GM12874 (cell line): ENCODE results near the gene INTS4.

Source experiments
- CTCF ChIP-seq: IDR thresholded peaks from 2 replicates; pipeline ENCODE4 v1.5.1; 2011; ENCODE audit warnings: low read depth, mild to moderate bottlenecking, control low read depth, low read length, moderate library complexity; ENCODE audit not compliant: insufficient read depth

INTS4 gene

GRCh38 chr11:78031629-78032028, 37.2 kb upstream of the INTS4 start:
- no peak for TF ChIP-seq CTCF

DNA sequence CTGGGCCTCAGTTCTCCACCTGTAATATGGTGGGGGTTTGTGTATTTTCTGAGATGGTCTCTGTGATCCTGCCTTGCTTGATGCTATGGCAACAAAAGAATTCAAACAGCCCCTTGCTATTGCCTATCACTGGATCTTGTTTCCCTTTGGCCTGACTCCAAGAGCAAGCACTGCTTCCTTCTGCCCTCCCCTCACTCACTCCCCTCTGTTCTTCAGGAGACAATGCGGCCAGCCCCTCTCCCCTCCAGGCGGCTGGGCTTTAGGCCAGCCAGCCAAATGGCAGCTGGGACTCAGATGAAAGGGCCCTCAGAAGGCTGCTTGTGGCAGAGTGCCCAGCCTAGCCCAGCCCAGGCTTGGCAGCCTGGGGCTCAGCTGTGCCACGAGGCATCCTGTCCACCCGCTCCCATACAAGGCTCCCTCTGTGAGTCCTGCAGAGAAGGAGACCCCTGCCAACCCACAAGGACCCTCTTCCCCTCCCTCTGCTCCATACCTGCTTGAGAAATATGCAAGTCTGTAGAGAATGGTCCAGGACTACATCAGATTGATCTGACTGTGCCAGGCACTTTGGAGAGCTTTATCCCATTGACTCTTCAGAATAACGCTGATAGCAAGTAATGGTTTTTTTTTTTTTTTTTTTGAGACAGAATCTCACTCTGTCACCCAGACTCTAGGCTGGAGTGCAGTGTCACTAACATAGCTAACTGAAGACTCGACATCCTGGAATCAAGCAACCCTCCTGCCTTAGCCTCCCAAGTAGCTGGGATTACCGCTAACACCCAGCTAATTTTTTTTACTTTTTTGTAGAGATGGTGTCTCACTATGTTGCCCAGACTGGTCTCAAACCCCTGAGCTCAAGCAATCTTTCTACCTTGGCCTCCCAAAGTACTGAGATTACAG, 36.2 kb upstream of the INTS4 start:
- TF ChIP-seq CTCF = no peak

- no peak for TF ChIP-seq CTCF
These were observed 33.3 kb upstream of the INTS4 start for GRCh38 chr11:78027759-78028158.

DNA sequence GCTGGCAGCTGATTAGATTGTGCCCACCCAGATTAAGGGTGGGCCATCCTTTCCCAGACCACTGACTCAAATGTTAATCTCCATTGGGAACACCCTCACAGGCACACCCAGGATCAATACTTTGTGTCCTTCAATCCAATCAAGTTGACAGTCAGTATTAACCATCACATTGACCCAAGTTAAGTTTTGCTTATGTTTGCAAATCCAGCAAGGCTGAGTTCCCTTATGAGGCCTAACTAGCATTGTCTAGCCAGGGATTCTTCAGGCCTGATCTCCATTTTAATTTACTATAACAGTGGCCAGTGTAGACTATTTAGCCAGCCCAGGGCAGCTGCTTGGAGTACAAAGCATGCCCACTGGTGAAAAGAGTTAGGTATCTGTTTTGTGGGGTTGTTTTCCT, 30.9 kb upstream of the INTS4 start:
- no peak for TF ChIP-seq CTCF

DNA sequence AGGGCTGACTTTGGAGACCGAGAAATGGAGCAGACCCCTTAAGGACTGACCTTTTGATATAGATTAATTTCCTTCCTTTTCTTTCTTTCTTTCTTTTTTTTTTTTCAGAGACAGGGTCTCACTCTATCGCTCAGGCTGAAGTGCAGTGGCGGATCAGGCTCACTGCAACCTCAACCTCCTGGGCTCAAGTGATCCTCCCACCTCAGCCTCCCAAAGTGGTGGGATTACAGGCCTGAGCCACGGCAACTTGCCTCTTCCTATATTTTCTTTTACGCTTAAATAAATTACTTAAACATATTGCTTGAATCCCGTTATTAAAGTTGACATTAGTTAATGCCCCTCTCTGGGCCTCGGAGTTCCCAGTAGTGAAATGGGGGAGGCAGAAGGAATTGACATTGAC, 29.0 kb upstream of the INTS4 start:
- TF ChIP-seq CTCF = no peak

DNA sequence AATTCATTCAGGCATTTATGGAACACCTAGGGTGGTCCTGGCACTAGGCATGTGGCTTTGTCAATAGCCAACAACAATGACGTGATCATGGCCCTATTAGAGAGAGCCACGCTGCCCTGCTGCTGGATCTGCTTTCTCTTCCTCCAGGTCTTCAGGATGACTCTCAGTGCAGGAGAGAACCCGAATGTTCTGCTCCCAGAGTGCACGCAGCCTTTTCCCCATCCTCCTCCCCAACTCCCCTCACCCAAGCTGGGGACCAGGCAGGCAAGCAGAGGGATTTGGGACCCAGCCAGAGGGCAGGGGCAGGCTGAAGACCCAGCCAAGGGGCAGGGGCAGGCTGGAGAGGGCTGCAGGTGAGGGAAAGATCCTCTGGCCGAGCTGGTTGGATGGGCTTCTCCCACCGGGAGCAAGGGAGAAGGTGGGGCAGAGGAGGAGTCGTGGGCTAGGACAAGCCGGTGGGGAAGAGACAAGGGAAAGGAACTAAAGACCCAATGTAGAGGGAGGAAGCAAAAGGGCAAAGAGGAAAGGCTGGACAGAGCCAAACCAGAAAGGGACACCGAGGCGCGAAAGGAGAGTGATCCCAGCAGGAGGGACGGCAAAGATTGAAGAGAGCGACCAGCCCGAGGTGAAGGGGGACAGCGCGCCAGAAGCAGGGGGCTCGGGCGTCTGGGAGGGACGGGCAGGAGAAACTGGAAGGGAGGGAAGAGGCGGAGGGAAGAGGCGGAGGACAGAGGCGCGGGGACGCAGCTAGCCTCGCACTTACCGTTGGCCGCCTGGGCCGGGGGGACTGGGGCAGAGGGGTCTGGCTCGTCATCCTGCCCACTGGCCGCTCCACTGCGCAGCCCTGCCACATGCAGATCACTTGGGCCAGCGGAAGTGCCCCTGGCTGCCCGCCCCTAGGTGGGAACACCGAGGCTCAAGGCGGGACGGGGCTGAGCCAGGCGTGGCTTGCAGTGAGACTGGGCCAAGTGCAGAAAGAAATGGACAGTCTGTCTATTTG, 28.2 kb upstream of the INTS4 start, which contains the start of gene KCTD14:
TSS of gene KCTD14 (minus strand) at position 880 of the 1,000 bp plus-strand sequence. CDS start at position 853, 27 bp downstream.
- no peak for TF ChIP-seq CTCF

DNA sequence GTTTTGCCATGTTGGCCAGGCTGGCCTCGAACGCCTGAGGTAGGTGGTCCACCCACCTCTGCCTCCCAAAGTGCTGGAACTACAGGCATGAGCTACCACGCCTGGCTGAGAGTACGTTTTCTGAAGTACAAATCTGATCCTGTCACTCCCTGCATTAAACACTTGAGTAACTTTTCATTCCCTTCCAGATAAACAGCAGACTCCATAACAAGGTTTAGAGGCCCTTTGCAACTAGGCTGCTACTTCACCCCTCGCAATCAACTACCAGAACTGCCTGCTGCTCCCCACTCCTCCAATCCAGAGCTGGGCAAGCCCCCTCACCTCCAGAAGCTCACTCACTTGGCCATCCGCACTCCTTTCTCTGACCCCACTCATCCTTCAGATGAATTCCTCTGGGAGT, 27.1 kb upstream of the INTS4 start:
- TF ChIP-seq CTCF = no peak
